ENCODE data around the gene C6orf47. TPM values are rescaled to one million over a fixed set of nuclear protein-coding genes. Genes with fewer than 3 reads are reported as not detected.

C6orf47 gene
- total and polyA plus RNA-seq, 2 of the 13 experiments (the other 11 are each of a cell fraction or from before 2014, with no cell fraction given) = 1.7 to 18.1 TPM

DNA sequence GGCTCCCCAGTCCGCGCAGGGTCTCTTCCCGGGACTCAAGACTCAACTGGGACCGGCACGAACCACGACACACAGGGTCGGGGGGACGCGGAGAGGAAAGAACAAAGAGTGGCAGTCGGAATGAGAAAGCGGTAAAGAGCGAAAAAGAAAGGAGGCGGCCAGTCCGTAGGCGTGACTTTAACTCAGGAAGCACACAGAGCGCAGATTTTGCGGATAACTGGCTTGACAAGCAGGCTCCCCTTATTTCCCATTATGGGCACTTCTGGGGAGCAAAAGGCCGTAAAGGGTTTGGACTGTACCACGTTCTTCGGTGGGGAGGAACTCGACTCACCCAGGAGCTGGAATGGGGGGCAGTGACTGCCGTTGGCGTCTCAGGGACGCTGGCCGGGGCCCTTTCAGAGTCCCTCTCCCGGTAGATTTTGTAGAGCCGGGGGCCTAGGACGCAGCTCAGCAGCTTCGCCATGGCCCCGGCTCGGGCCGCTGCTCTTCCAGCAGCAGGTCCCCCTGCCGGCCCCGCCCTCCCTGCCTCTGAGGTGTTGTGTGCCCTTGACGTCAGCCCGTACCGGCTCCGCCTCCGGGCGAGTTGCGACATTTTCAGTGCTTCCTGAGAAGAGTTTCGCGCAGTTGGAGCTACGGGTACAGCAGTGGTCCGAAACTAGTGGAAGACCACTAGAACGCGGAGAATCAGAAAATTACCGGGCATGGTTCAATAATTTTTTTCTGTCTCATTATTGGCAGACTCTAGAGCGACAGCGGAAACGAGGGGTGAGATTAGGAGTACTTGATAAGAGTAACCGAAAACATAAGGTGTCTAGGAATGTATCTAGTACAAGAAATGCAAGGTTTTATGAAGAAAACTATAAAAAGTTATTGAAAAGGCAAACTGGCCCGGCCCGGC is 42.5 kb upstream of the C6orf47 start, which contains the start of gene ABHD16A (continued):
- TF ChIP-seq ZNF362 (CRISPR knock-in tag; IDR thresholded peaks at IDR 0.05; ENCODE audit: borderline replicate concordance) = no peak; the same call in 1 of the 2 replicates
- peak; percentile 72; the same call in 1 of the 2 replicates for TF ChIP-seq ZNF749 (CRISPR knock-in tag; IDR thresholded peaks at IDR 0.05; ENCODE audit: borderline replicate concordance)
- TF ChIP-seq ZNF773 (CRISPR knock-in tag; IDR thresholded peaks at IDR 0.05; ENCODE audit: borderline replicate concordance) = no peak
- peak; percentile 65; the same call in 1 of the 2 replicates for TF ChIP-seq PPARG (CRISPR knock-in tag; conservative IDR thresholded peaks at IDR 0.05)
- TF ChIP-seq ZNF775 (CRISPR knock-in tag; IDR thresholded peaks at IDR 0.05; ENCODE audit: borderline replicate concordance) = no peak
- TF ChIP-seq ZNF275 (CRISPR knock-in tag; IDR thresholded peaks at IDR 0.05; ENCODE audit: borderline replicate concordance) = 0 out of 2 replicates have a peak, but pooled peaks have one; percentile 31
- no peak for TF ChIP-seq FOXP1 (IDR thresholded peaks at IDR 0.05)
- peak; percentile 74 for TF ChIP-seq FOXP1 (CRISPR knock-in tag; IDR thresholded peaks at IDR 0.05)
- TF ChIP-seq MYPOP (CRISPR knock-in tag; IDR thresholded peaks at IDR 0.05) = peak; percentile 82
- peak; percentile 37 for TF ChIP-seq TAF15 (IDR thresholded peaks at IDR 0.05; ENCODE audit: low read depth, low read length, poor library complexity, severe bottlenecking)
- TF ChIP-seq POGZ (CRISPR knock-in tag; IDR thresholded peaks at IDR 0.05) = peak; percentile 79
- TF ChIP-seq RFX1 (IDR thresholded peaks at IDR 0.05) = no peak
- TF ChIP-seq BRD4 (CRISPR knock-in tag; IDR thresholded peaks at IDR 0.05) = no peak
- TF ChIP-seq PBX3 (CRISPR knock-in tag; IDR thresholded peaks at IDR 0.05; ENCODE audit: borderline replicate concordance) = no peak; the same call in 1 of the 2 replicates
- TF ChIP-seq ZNF576 (CRISPR knock-in tag; IDR thresholded peaks at IDR 0.05) = no peak
- TF ChIP-seq ZBTB37 (CRISPR knock-in tag; IDR thresholded peaks at IDR 0.05) = peak; percentile 52; the same call in 1 of the 2 replicates
- TF ChIP-seq LBX2 (CRISPR knock-in tag; IDR thresholded peaks at IDR 0.05; ENCODE audit: borderline replicate concordance) = no peak
- TF ChIP-seq GPBP1L1 (CRISPR knock-in tag; IDR thresholded peaks at IDR 0.05) = no peak
- no peak for TF ChIP-seq MTF1 (CRISPR knock-in tag; IDR thresholded peaks at IDR 0.05)
- no peak for TF ChIP-seq ZZZ3 (CRISPR knock-in tag; IDR thresholded peaks at IDR 0.05; ENCODE audit: borderline replicate concordance)

Data from HepG2 (cell line).